HepG2 (cell line): Measurements from ENCODE around the gene LTB4R. TPM values are rescaled to one million over a fixed set of nuclear protein-coding genes. Genes with fewer than 3 reads are reported as not detected.
A peak's percentile ranks its signal among the peaks of the same experiment; 100 is the strongest.

ENCODE experiments used
- CBFB ChIP-seq: sonication (generic); formaldehyde crosslinking; IDR thresholded peaks from 2 replicates; pipeline ENCODE4 v1.4.0; 2020; ENCODE audit warnings: missing genetic modification reagents
- DNMT3B ChIP-seq: conservative IDR thresholded peaks from 2 replicates; pipeline ENCODE4 v1.6.1; 2016; ENCODE audit warnings: missing biosample characterization, control low read depth
- HDAC6 ChIP-seq: fragments of 200-600 bp; sonication (generic); IDR thresholded peaks from 2 replicates; pipeline ENCODE4 v1.7.0; 2017; ENCODE audit warnings: mild to moderate bottlenecking, antibody characterized with exemption, low read length, low read depth
- KMT2B ChIP-seq: IDR thresholded peaks from 2 replicates; pipeline ENCODE4 v1.6.1; 2016; ENCODE audit warnings: missing genetic modification reagents, missing compliant biosample characterization
- NBN ChIP-seq: fragments of 450-650 bp; conservative IDR thresholded peaks from 2 replicates; pipeline ENCODE4 v1.6.1; 2017
- RCOR2 ChIP-seq: IDR thresholded peaks from 2 replicates; pipeline ENCODE4 v1.6.1; 2016; ENCODE audit warnings: missing biosample characterization, missing genetic modification reagents
- SETDB1 ChIP-seq: sonication (generic); formaldehyde crosslinking; IDR thresholded peaks from 2 replicates; pipeline ENCODE4 v1.5.1; 2020; ENCODE audit warnings: missing genetic modification reagents, mild to moderate bottlenecking, borderline replicate concordance
- ZKSCAN5 ChIP-seq: sonication (generic); formaldehyde crosslinking; IDR thresholded peaks from 2 replicates; pipeline ENCODE4 v1.5.1; 2020; ENCODE audit warnings: mild to moderate bottlenecking, missing genetic modification reagents
- ZNF569 ChIP-seq: sonication (generic); formaldehyde crosslinking; IDR thresholded peaks from 2 replicates; pipeline ENCODE4 v1.5.0; 2020; ENCODE audit warnings: mild to moderate bottlenecking, missing genetic modification reagents, moderate library complexity, borderline replicate concordance
- ZSCAN31 ChIP-seq: sonication (generic); formaldehyde crosslinking; IDR thresholded peaks from 2 replicates; pipeline ENCODE4 v1.5.0; 2020; ENCODE audit warnings: low read depth, mild to moderate bottlenecking, missing genetic modification reagents
- polyA plus RNA-seq, 8 experiments: library from polyadenylated mRNA; depleted of rRNA in 3 of 8; stranded (reverse) in 7 of 8; unstranded in 1 of 8; fragments of >200 nt; fragmentation: Illumina TruSeq in 4 of 8; extraction: Trizol in 4 of 8; gene quantifications; 2 replicates each; pipeline versions ENCODE4 v1.2.1 to v1.2.3, GENCODE V29; 2011 to 2016; ENCODE audit warnings: low read depth in 4 of 8, missing spikeins in 1 of 8, mixed read lengths in 1 of 8; ENCODE audit not compliant: insufficient read depth in 1 of 8
- total RNA-seq, 5 experiments: library from RNA; depleted of rRNA; stranded (reverse); fragments of >200 nt; fragmentation: Illumina TruSeq; extraction: Trizol; gene quantifications; 2 replicates each; pipeline ENCODE4 v1.2.3, GENCODE V29; 2016; ENCODE audit warnings: low read depth in 1 of 5
- TF ChIP-seq, protein P1 (sequence below): sonication (generic); formaldehyde crosslinking; IDR thresholded peaks from 2 replicates; pipeline ENCODE4 v1.5.1; 2020; ENCODE audit warnings: missing genetic modification reagents, mild to moderate bottlenecking, borderline replicate concordance
- TF ChIP-seq, protein P2 (sequence below): sonication (generic); formaldehyde crosslinking; IDR thresholded peaks from 2 replicates; pipeline ENCODE4 v1.4.0; 2020; ENCODE audit warnings: missing genetic modification reagents
- TF ChIP-seq, protein P3 (sequence below): sonication (generic); formaldehyde crosslinking; IDR thresholded peaks from 2 replicates; pipeline ENCODE4 v1.4.0; 2020; ENCODE audit warnings: mild to moderate bottlenecking, low read depth, missing genetic modification reagents
- TF ChIP-seq, protein P4 (sequence below): sonication (generic); formaldehyde crosslinking; IDR thresholded peaks from 2 replicates; pipeline ENCODE4 v1.5.0; 2020; ENCODE audit warnings: missing genetic modification reagents
- TF ChIP-seq, protein P5 (sequence below): sonication (generic); formaldehyde crosslinking; IDR thresholded peaks from 2 replicates; pipeline ENCODE4; 2020; ENCODE audit warnings: missing genetic modification reagents, mild to moderate bottlenecking, borderline replicate concordance

LTB4R gene
- total and polyA plus RNA-seq, 2 of the 13 experiments (the other 11 are each of a cell fraction or from before 2014, with no cell fraction given): 3.2 to 8.2 TPM

DNA sequence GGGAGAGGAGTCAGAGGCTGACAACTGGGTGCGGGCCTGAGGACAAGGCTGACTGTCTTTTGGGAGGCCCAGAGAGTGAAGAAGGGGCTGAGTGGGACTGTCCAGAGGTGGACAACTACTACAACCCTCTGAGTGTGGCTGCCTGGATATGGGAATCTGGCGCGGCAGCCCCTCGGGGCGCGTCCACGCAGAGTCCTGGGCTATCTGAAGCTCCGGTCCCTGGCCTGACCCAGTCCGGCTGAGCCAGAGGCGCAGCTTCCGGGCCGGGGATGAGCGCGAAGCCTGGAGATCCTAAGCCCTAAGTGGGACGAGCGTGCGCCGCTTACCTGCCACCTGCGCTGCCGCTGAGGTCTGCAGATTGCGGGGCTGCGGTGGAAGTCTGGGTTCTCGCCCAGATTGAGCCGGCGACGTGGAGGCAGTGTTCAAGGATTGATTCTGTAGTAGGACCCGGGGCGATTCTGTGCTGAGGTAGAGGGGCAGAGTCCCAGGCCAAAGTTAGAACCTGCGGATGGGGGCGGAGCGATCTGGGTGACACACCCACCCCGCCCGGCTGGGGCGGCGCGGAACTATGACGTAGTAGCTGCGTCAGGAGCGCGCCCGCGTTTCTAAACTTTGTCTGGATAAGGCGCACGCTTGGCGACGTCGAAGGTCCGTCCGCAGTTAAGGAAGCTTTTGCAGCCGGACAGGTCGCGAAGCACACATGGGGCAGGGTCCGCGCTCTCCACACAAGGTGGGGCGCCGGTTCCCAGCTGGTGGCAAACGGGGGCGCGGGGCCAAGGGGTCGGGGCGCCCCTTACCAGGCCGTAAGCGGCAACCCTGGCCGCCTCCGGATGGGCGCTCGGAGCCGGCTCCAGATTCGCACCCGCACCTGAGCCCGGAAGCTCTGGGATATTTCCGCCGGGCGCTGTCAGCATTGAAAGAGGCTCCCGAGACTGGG lies 11.8 kb upstream of the LTB4R start, which contains the start of the genes DHRS1 and NOP9 (continued):
- TF ChIP-seq SETDB1 (CRISPR knock-in tag): no peak
- peak; percentile 73; the same call in 1 of the 2 replicates for TF ChIP-seq ZKSCAN5 (CRISPR knock-in tag)
- TF ChIP-seq, protein P1, sequence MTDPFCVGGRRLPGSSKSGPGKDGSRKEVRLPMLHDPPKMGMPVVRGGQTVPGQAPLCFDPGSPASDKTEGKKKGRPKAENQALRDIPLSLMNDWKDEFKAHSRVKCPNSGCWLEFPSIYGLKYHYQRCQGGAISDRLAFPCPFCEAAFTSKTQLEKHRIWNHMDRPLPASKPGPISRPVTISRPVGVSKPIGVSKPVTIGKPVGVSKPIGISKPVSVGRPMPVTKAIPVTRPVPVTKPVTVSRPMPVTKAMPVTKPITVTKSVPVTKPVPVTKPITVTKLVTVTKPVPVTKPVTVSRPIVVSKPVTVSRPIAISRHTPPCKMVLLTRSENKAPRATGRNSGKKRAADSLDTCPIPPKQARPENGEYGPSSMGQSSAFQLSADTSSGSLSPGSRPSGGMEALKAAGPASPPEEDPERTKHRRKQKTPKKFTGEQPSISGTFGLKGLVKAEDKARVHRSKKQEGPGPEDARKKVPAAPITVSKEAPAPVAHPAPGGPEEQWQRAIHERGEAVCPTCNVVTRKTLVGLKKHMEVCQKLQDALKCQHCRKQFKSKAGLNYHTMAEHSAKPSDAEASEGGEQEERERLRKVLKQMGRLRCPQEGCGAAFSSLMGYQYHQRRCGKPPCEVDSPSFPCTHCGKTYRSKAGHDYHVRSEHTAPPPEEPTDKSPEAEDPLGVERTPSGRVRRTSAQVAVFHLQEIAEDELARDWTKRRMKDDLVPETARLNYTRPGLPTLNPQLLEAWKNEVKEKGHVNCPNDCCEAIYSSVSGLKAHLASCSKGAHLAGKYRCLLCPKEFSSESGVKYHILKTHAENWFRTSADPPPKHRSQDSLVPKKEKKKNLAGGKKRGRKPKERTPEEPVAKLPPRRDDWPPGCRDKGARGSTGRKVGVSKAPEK (CRISPR knock-in tag): no peak; the same call in 1 of the 2 replicates
- TF ChIP-seq, protein P2, sequence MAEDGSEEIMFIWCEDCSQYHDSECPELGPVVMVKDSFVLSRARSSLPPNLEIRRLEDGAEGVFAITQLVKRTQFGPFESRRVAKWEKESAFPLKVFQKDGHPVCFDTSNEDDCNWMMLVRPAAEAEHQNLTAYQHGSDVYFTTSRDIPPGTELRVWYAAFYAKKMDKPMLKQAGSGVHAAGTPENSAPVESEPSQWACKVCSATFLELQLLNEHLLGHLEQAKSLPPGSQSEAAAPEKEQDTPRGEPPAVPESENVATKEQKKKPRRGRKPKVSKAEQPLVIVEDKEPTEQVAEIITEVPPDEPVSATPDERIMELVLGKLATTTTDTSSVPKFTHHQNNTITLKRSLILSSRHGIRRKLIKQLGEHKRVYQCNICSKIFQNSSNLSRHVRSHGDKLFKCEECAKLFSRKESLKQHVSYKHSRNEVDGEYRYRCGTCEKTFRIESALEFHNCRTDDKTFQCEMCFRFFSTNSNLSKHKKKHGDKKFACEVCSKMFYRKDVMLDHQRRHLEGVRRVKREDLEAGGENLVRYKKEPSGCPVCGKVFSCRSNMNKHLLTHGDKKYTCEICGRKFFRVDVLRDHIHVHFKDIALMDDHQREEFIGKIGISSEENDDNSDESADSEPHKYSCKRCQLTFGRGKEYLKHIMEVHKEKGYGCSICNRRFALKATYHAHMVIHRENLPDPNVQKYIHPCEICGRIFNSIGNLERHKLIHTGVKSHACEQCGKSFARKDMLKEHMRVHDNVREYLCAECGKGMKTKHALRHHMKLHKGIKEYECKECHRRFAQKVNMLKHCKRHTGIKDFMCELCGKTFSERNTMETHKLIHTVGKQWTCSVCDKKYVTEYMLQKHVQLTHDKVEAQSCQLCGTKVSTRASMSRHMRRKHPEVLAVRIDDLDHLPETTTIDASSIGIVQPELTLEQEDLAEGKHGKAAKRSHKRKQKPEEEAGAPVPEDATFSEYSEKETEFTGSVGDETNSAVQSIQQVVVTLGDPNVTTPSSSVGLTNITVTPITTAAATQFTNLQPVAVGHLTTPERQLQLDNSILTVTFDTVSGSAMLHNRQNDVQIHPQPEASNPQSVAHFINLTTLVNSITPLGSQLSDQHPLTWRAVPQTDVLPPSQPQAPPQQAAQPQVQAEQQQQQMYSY: peak; percentile 86
- TF ChIP-seq NBN: no peak
- TF ChIP-seq HDAC6: 0 out of 2 replicates have a peak, but pooled peaks have one; percentile 73
- TF ChIP-seq ZNF569: no peak
- TF ChIP-seq ZSCAN31 (CRISPR knock-in tag): peak; percentile 98; the same call in 1 of the 2 replicates
- TF ChIP-seq DNMT3B (CRISPR knock-in tag): peak; percentile 50; the same call in 1 of the 2 replicates
- TF ChIP-seq, protein P3, sequence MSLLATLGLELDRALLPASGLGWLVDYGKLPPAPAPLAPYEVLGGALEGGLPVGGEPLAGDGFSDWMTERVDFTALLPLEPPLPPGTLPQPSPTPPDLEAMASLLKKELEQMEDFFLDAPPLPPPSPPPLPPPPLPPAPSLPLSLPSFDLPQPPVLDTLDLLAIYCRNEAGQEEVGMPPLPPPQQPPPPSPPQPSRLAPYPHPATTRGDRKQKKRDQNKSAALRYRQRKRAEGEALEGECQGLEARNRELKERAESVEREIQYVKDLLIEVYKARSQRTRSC (CRISPR knock-in tag): peak; percentile 19; the same call in 1 of the 2 replicates
- TF ChIP-seq, protein P4, sequence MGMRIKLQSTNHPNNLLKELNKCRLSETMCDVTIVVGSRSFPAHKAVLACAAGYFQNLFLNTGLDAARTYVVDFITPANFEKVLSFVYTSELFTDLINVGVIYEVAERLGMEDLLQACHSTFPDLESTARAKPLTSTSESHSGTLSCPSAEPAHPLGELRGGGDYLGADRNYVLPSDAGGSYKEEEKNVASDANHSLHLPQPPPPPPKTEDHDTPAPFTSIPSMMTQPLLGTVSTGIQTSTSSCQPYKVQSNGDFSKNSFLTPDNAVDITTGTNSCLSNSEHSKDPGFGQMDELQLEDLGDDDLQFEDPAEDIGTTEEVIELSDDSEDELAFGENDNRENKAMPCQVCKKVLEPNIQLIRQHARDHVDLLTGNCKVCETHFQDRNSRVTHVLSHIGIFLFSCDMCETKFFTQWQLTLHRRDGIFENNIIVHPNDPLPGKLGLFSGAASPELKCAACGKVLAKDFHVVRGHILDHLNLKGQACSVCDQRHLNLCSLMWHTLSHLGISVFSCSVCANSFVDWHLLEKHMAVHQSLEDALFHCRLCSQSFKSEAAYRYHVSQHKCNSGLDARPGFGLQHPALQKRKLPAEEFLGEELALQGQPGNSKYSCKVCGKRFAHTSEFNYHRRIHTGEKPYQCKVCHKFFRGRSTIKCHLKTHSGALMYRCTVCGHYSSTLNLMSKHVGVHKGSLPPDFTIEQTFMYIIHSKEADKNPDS: peak; percentile 63; the same call in 1 of the 2 replicates
- TF ChIP-seq CBFB (CRISPR knock-in tag): peak; percentile 72; the same call in 1 of the 2 replicates
- TF ChIP-seq RCOR2: peak; percentile 20; the same call in 1 of the 2 replicates
- TF ChIP-seq, protein P5, sequence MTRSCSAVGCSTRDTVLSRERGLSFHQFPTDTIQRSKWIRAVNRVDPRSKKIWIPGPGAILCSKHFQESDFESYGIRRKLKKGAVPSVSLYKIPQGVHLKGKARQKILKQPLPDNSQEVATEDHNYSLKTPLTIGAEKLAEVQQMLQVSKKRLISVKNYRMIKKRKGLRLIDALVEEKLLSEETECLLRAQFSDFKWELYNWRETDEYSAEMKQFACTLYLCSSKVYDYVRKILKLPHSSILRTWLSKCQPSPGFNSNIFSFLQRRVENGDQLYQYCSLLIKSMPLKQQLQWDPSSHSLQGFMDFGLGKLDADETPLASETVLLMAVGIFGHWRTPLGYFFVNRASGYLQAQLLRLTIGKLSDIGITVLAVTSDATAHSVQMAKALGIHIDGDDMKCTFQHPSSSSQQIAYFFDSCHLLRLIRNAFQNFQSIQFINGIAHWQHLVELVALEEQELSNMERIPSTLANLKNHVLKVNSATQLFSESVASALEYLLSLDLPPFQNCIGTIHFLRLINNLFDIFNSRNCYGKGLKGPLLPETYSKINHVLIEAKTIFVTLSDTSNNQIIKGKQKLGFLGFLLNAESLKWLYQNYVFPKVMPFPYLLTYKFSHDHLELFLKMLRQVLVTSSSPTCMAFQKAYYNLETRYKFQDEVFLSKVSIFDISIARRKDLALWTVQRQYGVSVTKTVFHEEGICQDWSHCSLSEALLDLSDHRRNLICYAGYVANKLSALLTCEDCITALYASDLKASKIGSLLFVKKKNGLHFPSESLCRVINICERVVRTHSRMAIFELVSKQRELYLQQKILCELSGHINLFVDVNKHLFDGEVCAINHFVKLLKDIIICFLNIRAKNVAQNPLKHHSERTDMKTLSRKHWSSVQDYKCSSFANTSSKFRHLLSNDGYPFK (CRISPR knock-in tag): peak; percentile 94
- TF ChIP-seq KMT2B: peak; percentile 100
